GM18868 (cell line): ENCODE measurements around the gene MAN1A1.
"Not testable (repeated sequence)": the region's sequence is repeated elsewhere in the genome, so short reads cannot be mapped to it uniquely, and the experiment has no call there.

Experiments
- ATAC-seq: cut with Tn5 transposase; IDR thresholded peaks from one replicate; pipeline ENCODE4 v1.9.1; 2021; ENCODE audit warnings: mild to moderate bottlenecking, moderate library complexity; ENCODE audit not compliant: unreplicated experiment

The MAN1A1 gene

DNA sequence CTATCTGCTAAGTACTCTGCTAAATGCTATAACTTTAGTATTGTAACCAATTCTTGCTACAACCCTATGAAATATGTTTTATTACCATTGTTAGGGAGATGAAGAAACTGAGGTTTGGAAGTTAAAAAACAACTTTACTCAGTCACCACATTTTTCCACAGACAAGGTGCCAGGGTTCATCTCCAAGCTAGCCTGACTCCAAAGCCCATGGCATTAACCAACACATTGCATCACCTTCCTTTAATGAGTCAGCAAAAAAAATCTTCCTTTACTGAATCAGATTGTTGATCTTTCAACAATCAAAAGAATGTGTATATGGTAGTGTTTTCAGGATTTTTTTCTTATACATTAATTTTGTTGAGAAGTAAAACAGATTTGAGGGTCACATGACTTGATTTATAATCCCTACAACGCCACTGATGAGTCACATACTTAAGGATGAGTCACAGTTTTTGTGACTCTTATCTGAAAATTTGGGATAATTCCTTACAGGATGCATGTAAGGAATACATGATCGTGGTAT is 41.5 kb downstream of the MAN1A1 start:
- ATAC-seq, result no peak

DNA sequence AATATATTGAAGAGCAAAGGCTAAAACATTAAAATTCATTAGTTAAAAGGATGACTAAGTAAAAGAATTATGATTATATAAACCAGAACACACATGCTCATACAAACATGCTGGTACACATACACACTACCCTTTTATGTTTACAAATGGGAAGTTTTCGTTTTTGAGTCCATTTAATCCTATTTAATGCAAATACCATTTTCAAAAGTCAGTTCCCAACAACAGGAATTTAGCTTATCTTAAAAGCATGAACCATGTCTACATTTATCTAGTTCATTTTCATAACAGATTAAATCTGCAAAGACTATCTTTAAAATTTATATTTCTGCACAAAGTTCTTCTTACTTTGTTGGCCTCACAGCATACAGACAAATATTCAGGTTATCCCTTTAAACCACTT is 42.5 kb downstream of the MAN1A1 start:
- ATAC-seq, result no peak

DNA sequence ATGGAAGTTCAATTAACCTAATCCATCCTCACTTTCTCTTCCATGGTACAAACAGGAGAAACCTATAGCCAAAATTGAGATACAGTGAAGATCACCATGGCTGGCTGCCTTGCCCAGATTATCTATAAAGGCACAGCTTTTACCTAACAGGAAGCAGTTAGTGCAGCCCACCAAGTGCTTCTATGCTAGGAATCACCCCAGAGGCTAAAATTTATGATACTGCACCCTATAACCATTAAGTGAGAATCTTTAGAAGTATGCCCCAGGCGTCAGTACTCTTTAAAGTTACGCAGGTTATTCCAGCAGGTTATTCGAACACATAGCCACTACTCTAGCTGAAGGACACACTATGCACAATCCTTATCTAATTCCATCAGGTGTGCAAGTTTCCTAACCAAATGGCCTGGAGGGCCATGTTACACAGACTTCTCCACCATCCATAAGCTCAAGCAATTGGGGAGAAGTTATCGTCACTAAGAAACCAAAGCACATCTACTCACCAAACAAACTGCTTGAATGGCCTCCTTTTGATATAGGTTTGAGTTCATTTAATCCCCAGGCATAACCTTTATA is 43.1 kb downstream of the MAN1A1 start:
- ATAC-seq, result no peak

DNA sequence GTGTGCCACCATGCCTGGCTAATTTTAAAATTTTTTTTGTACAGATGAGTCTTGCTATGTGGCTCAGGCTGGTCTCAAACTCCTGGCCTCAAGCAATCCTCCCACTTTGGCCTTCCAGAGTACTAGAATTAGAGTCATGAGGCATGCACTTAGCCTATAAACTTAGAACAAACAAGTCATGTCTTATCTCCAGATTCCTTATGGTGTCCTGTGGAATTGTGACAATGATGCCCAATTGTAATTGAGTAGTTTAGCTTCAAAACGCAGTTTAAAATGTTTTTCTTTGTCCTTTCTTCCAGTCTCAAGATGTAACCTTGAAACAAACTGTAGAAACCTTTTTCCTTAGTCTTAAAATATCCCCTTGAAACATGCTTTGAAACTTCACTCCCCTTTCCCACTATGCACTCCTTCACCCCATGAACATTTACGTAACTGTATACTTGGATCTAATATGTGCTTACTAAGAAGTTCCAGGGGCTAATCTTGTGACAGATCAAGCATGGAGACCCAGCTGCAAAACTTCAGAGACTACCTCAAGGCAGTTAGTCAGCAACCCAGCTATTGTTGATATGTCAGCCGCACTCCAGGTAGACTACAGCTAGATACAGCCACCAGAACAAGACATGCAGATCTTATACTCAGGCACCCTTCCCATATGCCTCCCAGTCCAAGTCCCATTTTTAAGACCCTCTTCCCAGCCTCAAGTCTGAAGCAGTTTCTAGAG is 46.2 kb downstream of the MAN1A1 start:
- ATAC-seq, result no peak

DNA sequence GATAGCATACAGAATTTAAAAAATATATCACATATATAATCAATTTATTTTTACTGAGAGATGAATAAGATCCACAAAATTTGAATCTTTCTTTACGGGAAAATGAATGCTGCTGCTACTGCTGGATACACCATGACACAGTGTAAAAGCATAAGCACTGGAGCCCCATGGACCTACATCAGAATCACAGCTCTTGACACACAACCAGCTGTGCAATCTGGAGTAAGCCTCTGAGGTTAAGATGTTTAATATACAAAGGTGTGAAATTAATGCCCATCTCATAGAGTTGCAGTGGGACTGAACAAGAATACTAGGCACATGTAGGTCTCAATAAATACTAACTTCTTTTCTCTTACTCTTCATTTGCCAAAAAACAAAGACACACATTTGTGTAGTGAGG is 48.1 kb downstream of the MAN1A1 start:
- no peak for ATAC-seq

DNA sequence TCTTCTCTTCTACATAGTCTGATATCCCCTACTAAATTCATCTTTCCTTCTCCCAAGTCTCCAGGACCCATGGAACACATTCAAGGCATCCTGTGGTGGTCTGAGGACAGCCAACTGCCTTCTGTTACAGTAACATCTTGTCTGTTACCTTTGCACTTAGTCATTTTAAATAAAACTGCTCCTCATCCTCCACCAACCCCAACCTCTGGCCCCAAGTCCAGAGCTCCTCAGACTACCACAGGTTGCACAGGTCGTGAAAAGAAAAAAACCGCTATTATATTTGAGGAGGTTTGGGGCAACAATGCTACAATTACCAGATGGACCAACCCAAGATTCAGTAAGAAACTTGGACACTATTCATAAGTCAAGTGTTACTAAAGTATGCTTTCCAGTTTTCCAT is 49.9 kb downstream of the MAN1A1 start:
- no peak for ATAC-seq

DNA sequence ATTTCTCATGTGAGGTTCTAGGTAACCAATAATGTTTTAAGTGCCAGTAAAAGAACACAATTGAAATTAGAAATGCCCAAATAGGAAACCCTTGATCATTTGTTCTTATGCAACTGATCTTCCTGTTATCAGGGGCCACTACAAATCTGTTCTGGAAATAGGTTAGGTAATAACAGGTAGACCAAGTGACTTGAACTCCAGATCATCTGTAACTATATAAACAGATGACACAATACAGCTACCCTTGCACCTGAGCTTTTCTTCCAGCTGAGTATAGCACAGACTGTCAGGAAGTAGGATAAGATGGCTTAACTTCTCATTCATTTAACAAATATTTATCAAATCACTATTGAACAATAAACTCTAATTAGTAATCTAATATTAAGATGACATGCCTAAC is 52.5 kb downstream of the MAN1A1 start:
- ATAC-seq, result no peak

DNA sequence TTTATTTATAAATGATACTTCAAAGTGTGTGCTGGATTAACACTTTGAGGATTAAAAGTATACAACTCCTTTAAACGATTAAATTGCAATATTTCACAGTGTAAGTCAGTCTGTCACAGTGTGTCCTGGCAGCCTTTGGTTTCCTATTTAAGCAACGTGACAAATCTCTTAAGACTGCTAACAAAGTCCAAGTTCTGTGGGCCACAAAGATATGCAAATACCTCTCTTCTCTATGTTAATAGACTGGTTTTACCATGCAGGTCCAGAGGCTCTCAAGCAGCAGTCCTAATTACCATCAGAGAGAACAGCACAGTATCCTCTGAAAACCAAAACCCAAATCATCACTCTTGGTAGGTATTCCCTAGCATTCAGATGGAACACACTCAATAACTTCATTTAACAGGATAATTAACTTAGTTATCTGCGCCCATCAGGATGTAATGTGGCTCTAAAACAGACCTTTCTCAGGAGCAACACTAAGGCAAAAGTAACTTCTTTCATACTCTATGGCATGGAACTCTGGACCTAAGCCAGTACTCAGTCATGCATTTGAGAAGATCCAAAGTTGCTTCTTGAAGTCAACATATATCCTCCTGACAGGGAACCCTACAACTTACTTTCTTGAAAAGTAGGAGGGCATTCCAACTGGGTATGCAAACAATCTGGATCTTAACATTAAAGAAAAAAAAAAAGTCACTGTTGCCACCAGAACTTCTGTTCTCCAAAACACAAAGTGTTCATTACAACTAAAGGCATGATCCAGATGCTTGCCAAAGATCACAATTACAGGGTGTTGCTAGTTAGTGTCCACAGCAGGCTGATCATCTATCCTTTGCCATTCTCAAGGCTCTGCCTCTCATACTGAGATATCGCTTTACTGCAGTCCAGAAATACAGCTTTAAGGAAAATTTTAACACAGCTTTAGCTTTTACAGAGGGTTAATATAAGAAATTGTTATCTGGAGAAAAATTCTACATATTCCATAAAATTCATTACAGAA is 53.2 kb downstream of the MAN1A1 start:
- ATAC-seq, result peak; percentile 30

DNA sequence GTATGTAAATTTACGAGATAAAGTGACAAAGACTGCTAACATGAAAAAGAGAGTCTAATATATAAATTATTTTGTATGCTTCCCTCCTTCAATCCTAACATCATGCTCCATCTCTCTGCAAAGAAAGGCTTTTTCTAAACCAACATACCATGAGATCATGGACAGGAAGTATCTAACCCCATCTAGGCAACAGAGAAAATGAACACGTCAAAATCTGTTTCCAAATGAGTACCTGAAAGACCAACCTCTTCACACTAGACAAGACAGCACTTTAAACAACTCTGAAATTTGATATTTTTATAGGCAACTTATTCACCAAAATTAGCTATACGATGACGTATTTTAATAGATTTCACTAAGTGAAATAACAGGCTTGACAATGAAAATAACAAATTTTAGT is 54.6 kb downstream of the MAN1A1 start:
- ATAC-seq, result peak; percentile 85

DNA sequence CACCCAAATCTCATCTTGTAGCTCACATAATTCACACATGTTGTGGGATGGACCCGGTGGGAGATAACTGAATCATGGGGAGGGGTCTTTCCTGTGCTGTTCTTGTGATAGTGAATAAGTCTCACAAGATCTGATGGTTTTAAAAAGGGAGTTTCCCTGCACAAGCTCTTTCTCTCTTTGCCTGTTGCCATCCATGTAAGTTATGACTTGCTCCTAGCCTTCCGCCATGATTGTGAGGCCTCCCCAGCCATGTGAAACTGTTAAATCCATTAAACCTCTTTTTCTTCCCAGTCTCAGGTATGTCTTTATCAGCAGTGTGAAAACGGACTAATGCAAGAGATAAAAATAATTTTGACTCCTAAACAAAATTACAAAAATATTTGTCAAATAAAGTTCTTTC is 58.5 kb downstream of the MAN1A1 start:
- not testable (repeated sequence) for ATAC-seq

DNA sequence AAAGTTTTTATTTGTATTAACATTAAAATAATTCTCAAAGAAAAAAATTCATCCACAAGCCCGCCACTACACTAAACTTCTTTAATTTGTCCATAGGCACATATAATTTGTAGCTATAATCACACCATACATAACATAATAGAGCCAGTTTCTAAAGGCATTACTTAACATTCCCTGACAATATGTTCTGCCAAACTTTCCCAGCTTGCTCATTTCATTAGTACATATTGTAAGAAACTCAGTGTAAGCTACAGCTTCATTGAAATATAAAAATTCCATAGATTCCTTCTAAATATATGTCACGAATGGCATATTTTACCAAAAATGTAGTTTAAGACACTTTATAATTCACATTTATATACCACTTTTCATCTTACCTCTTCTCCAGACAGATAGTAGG is 59.3 kb downstream of the MAN1A1 start:
- no peak for ATAC-seq

DNA sequence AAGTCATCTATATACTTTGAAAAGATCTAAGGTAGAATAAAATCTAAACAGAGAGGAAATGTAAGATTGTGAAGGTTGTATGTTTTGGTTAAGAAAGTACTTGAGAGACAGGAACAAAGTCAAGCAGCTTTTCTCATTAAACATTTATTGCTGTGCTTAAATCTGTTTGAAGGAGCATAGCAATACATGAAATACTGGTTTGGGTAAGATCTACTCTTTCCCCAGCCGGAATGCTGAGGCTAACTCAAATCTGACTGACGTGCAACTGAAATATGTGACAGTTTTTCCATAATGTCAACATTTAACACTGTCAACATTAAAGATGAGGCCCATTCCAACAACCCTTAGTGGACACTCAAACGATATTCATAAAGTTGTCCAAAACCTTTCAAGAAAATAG is 59.9 kb downstream of the MAN1A1 start:
- no peak for ATAC-seq

DNA sequence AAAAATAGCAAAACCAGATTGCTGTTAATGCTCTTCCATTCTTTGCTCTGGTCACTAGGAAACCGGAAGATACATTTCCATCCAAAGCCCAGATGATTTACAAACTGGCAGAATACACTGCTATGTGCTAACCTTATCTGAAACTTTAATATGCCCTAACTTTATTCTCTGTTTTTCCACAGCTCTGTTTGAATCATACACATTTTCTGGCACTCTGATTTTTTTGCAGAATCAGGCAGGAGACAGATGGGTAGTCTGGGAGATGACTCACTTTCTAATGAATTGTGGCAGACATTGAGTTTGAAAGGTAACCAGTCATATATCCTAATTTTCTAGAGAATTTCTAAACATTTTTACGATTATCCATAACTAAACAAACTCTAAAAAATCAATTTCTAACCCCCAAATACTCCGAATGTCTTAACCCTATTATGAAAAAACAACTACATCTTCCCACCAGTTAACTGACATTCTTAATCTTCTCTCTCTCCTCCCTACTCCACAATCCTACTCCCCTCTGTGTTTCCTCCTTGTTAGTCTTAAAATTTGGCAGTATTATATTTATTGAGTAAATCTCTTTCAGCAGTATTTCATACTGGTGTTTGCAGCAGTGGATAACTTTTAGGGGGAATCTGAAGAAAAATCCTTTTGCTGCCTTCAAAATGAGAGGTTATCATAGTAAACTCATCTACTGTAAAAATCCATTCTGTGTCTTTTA is 63.5 kb downstream of the MAN1A1 start:
- ATAC-seq, result no peak

DNA sequence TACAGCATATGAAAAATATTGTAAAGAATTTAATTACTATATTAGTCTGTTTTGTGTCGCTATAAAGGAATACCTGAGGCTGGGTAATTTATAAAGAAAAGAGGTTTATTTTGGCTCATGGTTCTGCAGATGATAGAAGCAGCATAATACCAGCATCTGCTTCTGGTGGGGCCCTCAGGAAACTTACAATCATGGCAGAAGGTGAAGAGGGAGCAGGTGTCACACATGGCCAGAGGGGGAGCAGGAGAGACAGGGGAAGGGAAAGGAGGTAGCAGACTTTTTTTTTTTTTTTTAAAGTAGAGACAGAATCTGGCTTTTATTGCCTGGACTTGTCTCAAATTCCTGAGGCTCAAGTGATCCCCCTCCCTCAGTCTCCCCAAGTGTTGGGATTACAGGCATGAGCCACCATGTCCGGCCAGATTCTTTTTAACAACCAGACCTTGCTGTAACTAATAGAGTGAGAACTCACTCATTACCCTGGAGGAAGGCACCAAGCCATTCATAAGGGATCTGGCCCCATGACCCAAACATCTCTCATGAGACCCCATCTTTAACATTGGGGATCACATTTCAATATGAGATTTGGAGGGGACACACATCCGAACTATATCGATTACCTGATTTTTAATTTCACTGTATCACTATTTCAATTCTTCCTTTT is 64.6 kb downstream of the MAN1A1 start:
- ATAC-seq, result peak; percentile 45

DNA sequence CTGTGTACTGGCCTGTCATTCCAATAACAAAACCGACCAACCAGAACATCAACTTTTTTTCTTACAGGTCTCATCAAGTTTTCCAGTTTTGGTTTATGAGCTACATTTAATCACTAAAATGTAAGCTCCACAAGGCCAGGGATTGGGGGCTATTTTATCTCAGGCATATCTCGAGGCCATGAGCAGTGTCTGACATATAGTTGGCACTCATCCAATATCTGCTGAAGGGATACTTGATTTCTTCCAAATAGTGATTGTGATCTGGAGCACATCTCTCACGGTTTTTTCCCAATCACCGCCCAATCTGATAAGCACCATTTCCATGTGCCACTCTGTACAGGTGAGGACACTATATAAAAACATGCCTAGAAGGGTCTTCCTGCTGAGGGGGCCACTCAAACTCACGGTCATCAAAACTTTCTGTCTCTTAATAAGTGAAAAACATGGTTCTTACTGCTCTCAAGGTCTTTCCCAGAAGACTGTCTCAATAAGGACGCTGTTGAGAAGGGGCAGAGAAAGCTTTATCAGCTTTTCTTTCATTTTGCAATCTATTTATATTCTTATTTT is 65.5 kb downstream of the MAN1A1 start:
- ATAC-seq, result no peak

DNA sequence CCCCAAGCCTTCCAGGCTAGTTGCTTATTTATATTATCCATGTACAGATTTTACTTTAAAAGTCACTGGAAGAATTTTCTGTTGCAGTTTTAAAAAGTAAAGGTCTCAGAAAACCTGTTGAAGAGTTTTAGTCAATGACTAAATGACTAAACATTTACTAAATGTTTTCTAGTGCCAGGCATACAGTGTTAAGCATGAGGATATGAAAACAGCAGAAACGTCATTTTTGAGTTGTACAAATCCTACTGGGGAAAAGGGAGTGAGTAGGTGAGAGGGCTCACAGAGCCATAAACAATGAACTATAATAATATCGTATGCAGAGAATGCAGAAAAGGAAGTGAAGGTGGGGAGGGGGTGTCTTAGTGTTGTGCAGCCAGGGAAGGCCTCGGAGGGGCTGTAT is 66.3 kb downstream of the MAN1A1 start:
- no peak for ATAC-seq

DNA sequence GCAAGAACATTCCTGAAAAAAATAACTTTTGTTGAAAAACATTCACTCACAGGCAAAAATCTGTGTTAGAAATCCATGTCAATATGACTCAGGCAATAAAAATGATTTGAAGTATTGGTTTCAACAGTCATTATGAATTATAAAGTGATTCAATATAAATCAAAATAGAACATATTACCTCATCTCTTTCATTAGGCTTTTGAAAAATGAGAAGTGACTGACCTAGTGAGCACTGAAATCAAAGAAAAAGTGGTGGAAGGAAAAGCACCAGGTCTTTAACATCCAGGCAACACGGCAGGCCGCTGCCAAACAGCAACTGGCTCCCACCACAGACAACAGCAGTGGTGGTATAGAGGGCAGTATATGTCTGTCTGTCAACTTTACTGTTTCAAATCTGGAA is 68.9 kb downstream of the MAN1A1 start:
- no peak for ATAC-seq

DNA sequence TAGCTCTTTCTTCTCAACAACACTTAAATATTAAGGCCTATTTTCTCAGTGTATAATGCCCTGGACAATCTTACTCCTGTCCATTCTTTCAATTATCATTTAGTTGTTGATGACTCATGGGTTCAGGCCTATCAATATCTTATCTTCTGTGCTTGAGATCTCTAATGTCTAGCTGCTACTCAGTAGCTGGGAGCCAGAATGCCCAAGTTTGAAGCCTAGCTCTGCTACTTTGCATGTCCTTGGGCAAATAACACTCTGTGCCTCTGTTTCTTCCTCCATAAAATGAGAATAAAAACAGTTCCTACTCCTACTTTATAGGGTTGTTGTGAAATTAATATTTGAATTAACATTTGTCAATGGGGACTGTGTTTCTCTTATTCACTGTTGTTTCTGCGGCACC is 69.5 kb downstream of the MAN1A1 start:
- ATAC-seq, result no peak

DNA sequence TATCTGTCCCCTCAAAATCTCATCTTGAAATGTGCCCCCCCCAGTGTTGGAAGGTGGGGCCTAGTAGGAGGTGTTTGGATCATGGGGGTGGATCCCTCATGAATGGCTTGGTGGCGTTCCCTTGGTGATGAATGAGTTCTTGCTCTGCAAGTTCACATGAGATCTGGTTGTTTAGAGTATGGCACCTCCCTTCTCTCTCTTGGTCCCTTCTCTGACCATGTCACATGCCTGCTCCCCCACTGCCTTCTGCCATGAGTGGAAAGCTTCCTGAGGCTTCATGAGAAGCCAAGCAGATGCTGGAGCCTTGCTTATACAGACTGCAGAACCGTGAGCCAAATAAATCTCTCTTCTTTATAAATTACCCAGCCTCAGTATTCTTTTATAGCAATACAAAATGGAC is 70.9 kb downstream of the MAN1A1 start:
- ATAC-seq, result no peak

DNA sequence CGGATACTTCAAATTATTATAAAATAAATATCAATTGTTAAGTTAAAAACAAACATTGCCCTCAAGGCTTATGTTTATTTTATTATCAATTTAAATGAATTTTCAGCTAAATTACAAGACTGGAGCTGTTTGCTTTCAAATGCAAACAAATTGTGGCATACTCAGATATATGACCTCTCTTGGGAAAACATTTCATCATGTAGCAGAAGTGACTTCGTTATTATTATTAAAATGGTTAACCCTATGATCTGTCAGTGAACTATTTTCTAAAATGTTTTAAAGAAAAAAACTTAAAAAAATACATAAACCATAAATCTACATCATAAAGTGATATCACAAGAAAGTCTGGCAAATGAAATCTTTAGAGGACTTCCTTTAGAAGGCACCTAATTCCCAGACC is 72.5 kb downstream of the MAN1A1 start:
- ATAC-seq, result no peak
